Lower leg skin (tissue), 4 donors: Measurements from ENCODE around the gene NUP85. TPM values are rescaled to one million over a fixed set of nuclear protein-coding genes. Genes with fewer than 3 reads are reported as not detected.

Experiments
- DNase-seq, 2 donors: peaks; one replicate each; pipeline ENCODE4 v3.0.0-alpha.2; 2019; ENCODE audit warnings: low spot score in 2 of 2
- H3K4me3 ChIP-seq: fragments of 200-600 bp; sonication (generic); 2 replicates; pipeline ENCODE4 v1.5.1; 2017; ENCODE audit warnings: mild to moderate bottlenecking, low read depth; ENCODE audit not compliant: poor library complexity, severe bottlenecking
- POLR2A ChIP-seq, 2 donors: fragments of 450-650 bp; IDR thresholded peaks; one replicate each; pipeline ENCODE4 v1.6.1; 2016 to 2017; ENCODE audit warnings: antibody characterized with exemption in 2 of 2, mild to moderate bottlenecking in 1 of 2, moderate library complexity in 1 of 2
- WGBS, 2 donors: methylation state at CpG; one replicate each; pipeline ENCODE4 v1.1.5; 2018; 5-methylcytosine and 5-hydroxymethylcytosine counted together
- intact Hi-C: fragments of 100-400 bp; cut with DNase I; formaldehyde crosslinking; loops from one replicate; pipeline ENCODE4 v1.15.0; 2023; ENCODE audit warnings: low total_unique reads
- total RNA-seq, 4 donors: library from RNA; depleted of rRNA; stranded (reverse); fragments of >200 nt; gene quantifications; one replicate each; pipeline ENCODE4 v1.1.0, GENCODE V29; 2016
- TF ChIP-seq, protein P1 (sequence below), 3 donors: fragments of 450-650 bp; IDR thresholded peaks; one replicate each; pipeline ENCODE4 v1.5.1; 2016; ENCODE audit warnings: antibody characterized with exemption in 3 of 3, mild to moderate bottlenecking in 3 of 3, moderate library complexity in 2 of 3

The NUP85 gene
- total RNA-seq, 4 donors from 2014 or later = 32.1 to 46.2 (median 35.1) TPM

DNA sequence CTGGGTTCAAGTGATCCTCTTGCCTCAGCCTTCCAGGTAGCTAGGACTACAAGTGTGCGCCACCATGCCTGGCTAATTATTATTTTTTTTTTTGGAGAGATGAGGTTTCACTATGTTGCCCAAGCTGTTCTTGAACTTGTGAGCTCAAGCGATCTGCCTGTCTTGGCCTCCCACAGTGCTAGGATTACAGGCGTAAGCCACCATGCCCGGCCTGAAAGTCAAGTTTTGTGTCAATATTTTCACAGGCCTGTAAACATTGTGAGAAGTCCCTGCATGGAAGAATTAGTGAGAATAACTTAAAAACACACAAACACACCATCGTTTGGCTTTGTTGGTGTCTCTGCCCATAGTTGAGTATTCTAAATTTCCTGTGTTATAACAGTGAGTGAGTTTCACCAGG, 22.2 kb downstream of the NUP85 start:
- TF ChIP-seq POLR2A (IDR thresholded peaks at IDR 0.05) = no peak
- TF ChIP-seq, protein P1, sequence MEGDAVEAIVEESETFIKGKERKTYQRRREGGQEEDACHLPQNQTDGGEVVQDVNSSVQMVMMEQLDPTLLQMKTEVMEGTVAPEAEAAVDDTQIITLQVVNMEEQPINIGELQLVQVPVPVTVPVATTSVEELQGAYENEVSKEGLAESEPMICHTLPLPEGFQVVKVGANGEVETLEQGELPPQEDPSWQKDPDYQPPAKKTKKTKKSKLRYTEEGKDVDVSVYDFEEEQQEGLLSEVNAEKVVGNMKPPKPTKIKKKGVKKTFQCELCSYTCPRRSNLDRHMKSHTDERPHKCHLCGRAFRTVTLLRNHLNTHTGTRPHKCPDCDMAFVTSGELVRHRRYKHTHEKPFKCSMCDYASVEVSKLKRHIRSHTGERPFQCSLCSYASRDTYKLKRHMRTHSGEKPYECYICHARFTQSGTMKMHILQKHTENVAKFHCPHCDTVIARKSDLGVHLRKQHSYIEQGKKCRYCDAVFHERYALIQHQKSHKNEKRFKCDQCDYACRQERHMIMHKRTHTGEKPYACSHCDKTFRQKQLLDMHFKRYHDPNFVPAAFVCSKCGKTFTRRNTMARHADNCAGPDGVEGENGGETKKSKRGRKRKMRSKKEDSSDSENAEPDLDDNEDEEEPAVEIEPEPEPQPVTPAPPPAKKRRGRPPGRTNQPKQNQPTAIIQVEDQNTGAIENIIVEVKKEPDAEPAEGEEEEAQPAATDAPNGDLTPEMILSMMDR (IDR thresholded peaks at IDR 0.05) = no peak
- no peak overlapping the region for H3K4me3 ChIP-seq
- no peak for DNase-seq
- WGBS, 2 donors = 86 to 87% methylated on average over 5 of the region's 5 CpGs
- intact Hi-C loops = no loop called here

DNA sequence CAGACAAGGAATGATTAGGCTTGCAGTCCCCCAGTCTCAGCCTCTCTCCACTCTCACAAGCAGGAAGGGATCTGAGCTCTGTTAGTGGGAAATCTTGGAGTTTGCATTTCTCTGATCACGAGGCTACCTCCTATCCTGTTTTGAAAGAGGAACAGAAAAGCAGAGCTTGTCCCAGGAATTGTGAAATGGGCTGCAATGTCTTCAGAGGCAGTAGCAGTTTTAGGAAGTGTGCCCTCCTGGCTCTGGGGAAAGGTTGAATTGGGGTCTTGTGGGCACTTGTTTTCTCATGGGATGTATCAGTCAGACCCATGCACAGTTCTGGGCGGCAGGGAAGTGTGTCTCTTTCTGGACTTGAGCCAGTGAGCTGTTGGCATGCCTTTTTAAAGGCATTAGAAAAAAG, 22.8 kb downstream of the NUP85 start:
- TF ChIP-seq, protein P1 (IDR thresholded peaks at IDR 0.05) = no peak
- TF ChIP-seq POLR2A (IDR thresholded peaks at IDR 0.05) = no peak
- intact Hi-C loops = no loop called here
- 46 to 57% methylated on average over 2 of the region's 2 CpGs for WGBS, 2 donors
- H3K4me3 ChIP-seq = no peak overlapping the region
- DNase-seq = peak in 1 of 2 donors; percentile 57

- no peak for DNase-seq
- H3K4me3 ChIP-seq = no peak overlapping the region
- WGBS, 2 donors = 63 to 73% methylated on average over 4 of the region's 4 CpGs
- intact Hi-C loops = no loop called here
- TF ChIP-seq, protein P1 (IDR thresholded peaks at IDR 0.05) = no peak
- no peak for TF ChIP-seq POLR2A (IDR thresholded peaks at IDR 0.05)
Measured at GRCh38 chr17:75228847-75229246, 23.4 kb downstream of the NUP85 start.

- no peak for DNase-seq
- TF ChIP-seq, protein P1 (IDR thresholded peaks at IDR 0.05) = no peak
- intact Hi-C loops = no loop called here
- H3K4me3 ChIP-seq = no peak overlapping the region
- WGBS, 2 donors = 97 to 98% methylated on average over 8 of the region's 8 CpGs
Measured at GRCh38 chr17:75231071-75231470, 25.6 kb downstream of the NUP85 start.

GRCh38 chr17:75231741-75232464, 26.4 kb downstream of the NUP85 start:
- intact Hi-C loops = no loop called here
- H3K4me3 ChIP-seq = no peak overlapping the region
- no peak for DNase-seq
- WGBS, 2 donors = 89 to 92% methylated on average over 18 of the region's 18 CpGs
- TF ChIP-seq POLR2A (IDR thresholded peaks at IDR 0.05) = no peak
- TF ChIP-seq, protein P1 (IDR thresholded peaks at IDR 0.05) = no peak

DNA sequence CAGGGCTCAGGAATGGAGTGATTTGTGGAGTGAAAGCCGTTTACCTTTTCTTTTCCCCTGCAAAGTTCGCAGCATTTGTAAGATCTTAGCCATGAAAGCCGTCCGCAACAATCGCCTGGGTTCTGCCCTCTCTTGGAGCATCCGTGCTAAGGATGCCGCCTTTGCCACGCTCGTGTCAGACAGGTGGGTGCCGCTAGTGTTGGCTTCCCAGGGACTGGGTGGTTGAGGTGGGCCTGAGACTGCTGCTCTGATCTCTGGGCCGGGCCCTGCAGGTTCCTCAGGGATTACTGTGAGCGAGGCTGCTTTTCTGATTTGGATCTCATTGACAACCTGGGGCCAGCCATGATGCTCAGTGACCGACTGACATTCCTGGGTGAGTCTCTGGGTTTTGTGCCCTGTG, 27.3 kb downstream of the NUP85 start:
- 93 to 95% methylated on average over 13 of the region's 13 CpGs for WGBS, 2 donors
- intact Hi-C loops = no loop called here
- TF ChIP-seq, protein P1 (IDR thresholded peaks at IDR 0.05) = no peak
- TF ChIP-seq POLR2A (IDR thresholded peaks at IDR 0.05) = no peak
- H3K4me3 ChIP-seq = no peak overlapping the region
- no peak for DNase-seq
